Suprapubic skin (tissue), 4 donors: ENCODE results near the gene DPH7. TPM values are rescaled to one million over a fixed set of nuclear protein-coding genes. Genes with fewer than 3 reads are reported as not detected.
"Not testable (repeated sequence)": the region's sequence is repeated elsewhere in the genome, so short reads cannot be mapped to it uniquely, and the experiment has no call there.

Experiments used
- DNase-seq, 2 donors: peaks; one replicate each; pipeline ENCODE4 v3.0.0-alpha.2; 2019; ENCODE audit warnings: low spot score in 2 of 2
- H3K27ac ChIP-seq: fragments of 200-600 bp; sonication (generic); one replicate; pipeline ENCODE4 v1.5.1; 2019
- H3K27me3 ChIP-seq: fragments of 200-600 bp; sonication (generic); one replicate; pipeline ENCODE4 v1.5.1; 2019
- H3K36me3 ChIP-seq: fragments of 200-600 bp; sonication (generic); one replicate; pipeline ENCODE4 v1.5.1; 2019
- H3K4me1 ChIP-seq: fragments of 200-600 bp; sonication (generic); one replicate; pipeline ENCODE4 v1.5.1; 2019
- H3K4me3 ChIP-seq: fragments of 200-600 bp; sonication (generic); one replicate; pipeline ENCODE4 v1.5.1; 2019; ENCODE audit warnings: mild to moderate bottlenecking
- H3K9me3 ChIP-seq: fragments of 200-600 bp; sonication (generic); one replicate; pipeline ENCODE4 v1.5.1; 2019
- CTCF ChIP-seq, 2 donors: fragments of 200-600 bp in 1 of 2; fragments of 450-650 bp in 1 of 2; sonication (generic) in 1 of 2; IDR thresholded peaks; one replicate each; pipeline ENCODE4 v1.5.1; 2016 to 2019; ENCODE audit warnings: antibody characterized with exemption in 2 of 2, mild to moderate bottlenecking in 1 of 2, moderate library complexity in 1 of 2
- EP300 ChIP-seq: sonication (generic); formaldehyde crosslinking; IDR thresholded peaks from one replicate; pipeline ENCODE4 v1.6.1; 2017; ENCODE audit warnings: antibody characterized with exemption
- POLR2A ChIP-seq, 2 donors: fragments of 450-650 bp; IDR thresholded peaks; one replicate each; pipeline ENCODE4 v1.6.1; 2017; ENCODE audit warnings: antibody characterized with exemption in 2 of 2, mild to moderate bottlenecking in 2 of 2, moderate library complexity in 2 of 2
- POLR2AphosphoS5 ChIP-seq, 3 donors: sonication (generic); formaldehyde crosslinking; IDR thresholded peaks; one replicate each; pipeline ENCODE4 v1.6.1; 2017; ENCODE audit warnings: antibody characterized with exemption in 3 of 3
- WGBS: methylation state at CpG from one replicate; pipeline ENCODE4 v1.1.5; 2018; 5-methylcytosine and 5-hydroxymethylcytosine counted together
- total RNA-seq, 4 donors: library from RNA; depleted of rRNA; stranded (reverse); fragments of >200 nt; gene quantifications; one replicate each; pipeline ENCODE4 v1.1.0, GENCODE V29; 2016

The DPH7 gene
- total RNA-seq, 4 donors from 2014 or later, result 26.8 to 64.8 (median 34.1) TPM

- H3K9me3 ChIP-seq, result no peaks in the 10 kb centered on the region
- H3K27me3 ChIP-seq, result no peaks in the 10 kb centered on the region
- H3K4me3 ChIP-seq, result no peak overlapping the region
- TF ChIP-seq POLR2A (IDR thresholded peaks at IDR 0.05) (no peak), CTCF (IDR thresholded peaks at IDR 0.05) (no peak), POLR2AphosphoS5 (IDR thresholded peaks at IDR 0.05) (no peak), EP300 (no peak)
- H3K4me1 ChIP-seq, result no peaks in the 10 kb centered on the region
- no peak for DNase-seq
- H3K27ac ChIP-seq, result no peak overlapping the region
- H3K36me3 ChIP-seq, result peaks cover 27% of the 10 kb centered on the region
- WGBS, result 96% methylated on average over 9 of the region's 18 CpGs
These were observed 57.2 kb downstream of the DPH7 start for GRCh38 chr9:137521405-137521985.

DNA sequence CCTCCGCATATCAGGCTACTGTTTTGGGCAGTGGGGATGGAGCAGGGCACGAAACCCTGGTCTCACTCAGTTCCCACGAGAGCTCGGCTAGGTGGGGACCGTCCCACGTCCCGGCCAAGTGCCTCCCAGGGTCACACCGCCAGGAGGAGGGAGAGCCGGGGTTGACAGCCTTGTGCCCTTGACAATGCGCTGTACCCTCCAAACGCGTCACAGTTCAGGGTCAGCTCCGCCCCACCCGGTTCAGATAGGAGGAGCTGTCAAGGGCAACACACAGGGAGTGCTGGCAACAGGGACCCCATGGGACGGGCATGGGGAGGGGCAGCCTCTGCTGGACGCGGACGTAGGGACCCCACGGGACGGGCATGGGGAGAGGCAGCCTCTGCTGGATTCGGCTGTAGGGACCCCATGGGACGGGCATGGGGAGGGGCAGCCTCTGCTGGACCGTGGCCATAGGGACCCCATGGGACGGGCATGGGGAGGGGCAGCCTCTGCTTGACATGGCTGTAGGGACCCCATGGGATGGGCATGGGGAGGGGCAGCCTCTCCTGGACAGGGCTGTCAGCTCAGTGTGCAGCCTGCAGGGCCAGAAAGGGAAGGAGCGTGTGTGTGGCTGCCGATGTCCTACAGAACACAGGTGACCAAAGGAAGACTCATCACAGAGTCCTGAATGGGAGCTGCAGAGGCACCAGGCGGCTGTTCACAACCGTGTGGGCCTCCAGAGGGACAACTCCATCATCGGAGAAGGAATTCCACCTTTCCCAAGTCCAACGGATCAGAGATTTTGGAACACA, 57.9 kb downstream of the DPH7 start:
- peaks cover 27% of the 10 kb centered on the region for H3K36me3 ChIP-seq
- DNase-seq, result no peak
- H3K9me3 ChIP-seq, result no peaks in the 10 kb centered on the region
- H3K27ac ChIP-seq, result no peak overlapping the region
- H3K4me3 ChIP-seq, result no peak overlapping the region
- no peak for TF ChIP-seq CTCF (IDR thresholded peaks at IDR 0.05)
- TF ChIP-seq EP300, result no peak
- no peak for TF ChIP-seq POLR2A (IDR thresholded peaks at IDR 0.05)
- TF ChIP-seq POLR2AphosphoS5 (IDR thresholded peaks at IDR 0.05), result no peak
- WGBS, result 88% methylated on average over 23 of the region's 30 CpGs
- H3K27me3 ChIP-seq, result no peaks in the 10 kb centered on the region
- H3K4me1 ChIP-seq, result no peaks in the 10 kb centered on the region

- WGBS, result 92% methylated on average over 9 of the region's 10 CpGs
- no peak overlapping the region for H3K4me3 ChIP-seq
- no peak for TF ChIP-seq POLR2A (IDR thresholded peaks at IDR 0.05)
- no peak for TF ChIP-seq EP300
- TF ChIP-seq CTCF (IDR thresholded peaks at IDR 0.05), result no peak
These were observed 59.2 kb downstream of the DPH7 start for GRCh38 chr9:137519553-137519952.

DNA sequence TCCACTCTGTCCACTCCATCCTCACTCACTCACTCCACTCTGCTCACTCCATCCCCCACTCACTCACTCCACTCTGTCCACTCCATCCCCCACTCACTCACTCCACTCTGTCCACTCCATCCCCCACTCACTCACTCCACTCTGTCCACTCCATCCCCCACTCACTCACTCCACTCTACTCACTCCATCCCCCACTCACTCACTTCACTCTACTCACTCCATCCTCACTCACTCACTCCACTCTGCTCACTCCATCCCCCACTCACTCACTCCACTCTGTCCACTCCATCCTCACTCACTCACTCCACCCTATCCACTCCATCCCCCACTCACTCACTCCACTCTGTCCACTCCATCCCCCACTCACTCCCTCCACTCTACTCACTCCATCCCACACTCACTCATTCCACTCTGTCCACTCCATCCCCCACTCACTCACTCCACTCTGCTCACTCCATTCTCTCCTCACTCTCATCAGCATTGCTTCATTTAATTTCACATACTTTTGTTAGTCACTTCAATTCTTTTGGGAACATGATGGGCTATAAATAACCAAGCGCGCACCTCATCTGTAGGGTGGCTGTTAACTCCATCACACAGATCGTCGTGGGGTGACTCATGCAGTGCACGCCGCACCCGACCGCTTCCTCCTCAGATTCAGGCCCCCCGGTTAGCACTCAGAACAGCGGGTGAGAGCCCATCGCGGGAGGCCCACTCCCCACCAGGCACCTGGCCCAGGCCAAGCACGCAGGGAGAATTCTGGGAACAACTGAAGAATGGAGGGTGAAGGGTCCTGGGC, 59.9 kb downstream of the DPH7 start:
- not testable (repeated sequence) for H3K4me1 ChIP-seq, H3K9me3 ChIP-seq, H3K4me3 ChIP-seq, DNase-seq, H3K27ac ChIP-seq, H3K27me3 ChIP-seq
- H3K36me3 ChIP-seq, result peaks cover 29% of the 10 kb centered on the region
- 97% methylated on average over 13 of the region's 13 CpGs for whole genome bisulfite sequencing

More at GRCh38 chr9:137519553-137519952, 59.2 kb downstream of the DPH7 start:
- Histone ChIP-seq H3K27ac (no peak overlapping the region), H3K4me1 (no peaks in the 10 kb centered on the region), H3K27me3 (no peaks in the 10 kb centered on the region), H3K9me3 (no peaks in the 10 kb centered on the region), H3K36me3 (peaks cover 33% of the 10 kb centered on the region)
- DNase-seq, result no peak

DNA sequence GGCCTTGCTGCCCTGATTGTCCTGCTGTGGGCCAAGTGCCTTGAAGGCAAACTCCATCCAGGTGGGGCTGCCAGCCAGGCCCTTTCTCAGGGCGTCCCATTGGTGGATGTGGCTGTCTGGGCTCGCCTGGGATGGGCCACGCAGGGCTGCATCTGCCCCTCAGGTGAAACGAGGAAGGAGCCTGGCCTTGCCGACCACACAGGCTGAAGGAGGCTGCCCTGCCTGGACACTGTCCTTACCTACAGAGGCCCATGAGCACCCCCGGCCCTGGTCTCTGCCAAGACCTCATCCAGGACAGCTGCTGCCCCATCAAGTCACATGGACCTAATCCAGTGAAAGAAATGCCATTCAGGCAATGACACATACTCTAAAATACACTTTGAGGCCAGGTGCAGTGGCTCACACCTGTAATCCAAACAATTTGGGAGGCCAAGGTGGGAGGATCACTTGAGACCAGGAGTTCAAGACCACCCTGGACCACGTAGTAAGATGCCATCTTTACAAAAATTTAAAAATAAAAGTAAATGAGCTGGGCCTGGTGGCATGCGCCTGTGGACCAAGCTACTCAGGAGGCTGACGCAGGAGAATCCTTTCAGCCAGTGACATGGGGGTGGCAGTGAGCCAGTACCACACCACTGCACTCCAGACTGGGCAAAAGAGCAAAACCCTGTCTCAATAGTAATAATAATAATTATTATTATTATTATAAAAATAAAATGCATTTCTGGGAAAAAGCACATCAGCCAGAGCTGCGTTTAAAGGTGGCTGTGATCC, 62.4 kb downstream of the DPH7 start:
- Histone ChIP-seq H3K4me3 (no peak overlapping the region), H3K4me1 (no peaks in the 10 kb centered on the region), H3K9me3 (no peaks in the 10 kb centered on the region), H3K27ac (no peak overlapping the region), H3K36me3 (peaks cover 29% of the 10 kb centered on the region), H3K27me3 (no peaks in the 10 kb centered on the region)
- TF ChIP-seq CTCF (IDR thresholded peaks at IDR 0.05) (no peak), POLR2AphosphoS5 (IDR thresholded peaks at IDR 0.05) (no peak), EP300 (no peak), POLR2A (IDR thresholded peaks at IDR 0.05) (no peak)
- WGBS, result 92% methylated on average over 5 of the region's 10 CpGs
- DNase-seq, result no peak
